OCI-M1 (cell line): ENCODE data around the gene PRKCE.
A peak's percentile ranks its signal among the peaks of the same experiment; 100 is the strongest.

Experiments
- DNase-seq: peaks from one replicate; lab custom pipeline; 2025; lab: John Stamatoyannopoulos, UW

The PRKCE gene

DNA sequence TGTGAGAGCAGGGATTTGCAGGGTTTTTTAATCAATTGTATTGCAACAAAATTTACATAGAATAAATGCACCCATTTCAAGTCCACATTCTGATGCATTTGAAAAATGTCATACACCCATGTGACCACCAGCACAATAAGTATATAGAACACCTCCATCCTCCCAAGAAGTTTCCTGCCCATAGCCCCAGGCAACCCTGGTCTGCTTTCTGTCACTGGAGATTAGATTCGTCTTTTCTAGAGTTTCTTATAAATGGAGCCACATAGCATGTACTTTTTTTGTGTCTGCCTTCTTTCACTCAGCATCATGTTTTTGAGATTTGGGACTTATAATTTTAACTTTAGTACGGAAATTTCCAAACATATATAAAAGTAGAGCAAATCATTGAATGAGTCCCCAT, 518.6 kb downstream of the PRKCE start:
- DNase-seq = no peak

DNA sequence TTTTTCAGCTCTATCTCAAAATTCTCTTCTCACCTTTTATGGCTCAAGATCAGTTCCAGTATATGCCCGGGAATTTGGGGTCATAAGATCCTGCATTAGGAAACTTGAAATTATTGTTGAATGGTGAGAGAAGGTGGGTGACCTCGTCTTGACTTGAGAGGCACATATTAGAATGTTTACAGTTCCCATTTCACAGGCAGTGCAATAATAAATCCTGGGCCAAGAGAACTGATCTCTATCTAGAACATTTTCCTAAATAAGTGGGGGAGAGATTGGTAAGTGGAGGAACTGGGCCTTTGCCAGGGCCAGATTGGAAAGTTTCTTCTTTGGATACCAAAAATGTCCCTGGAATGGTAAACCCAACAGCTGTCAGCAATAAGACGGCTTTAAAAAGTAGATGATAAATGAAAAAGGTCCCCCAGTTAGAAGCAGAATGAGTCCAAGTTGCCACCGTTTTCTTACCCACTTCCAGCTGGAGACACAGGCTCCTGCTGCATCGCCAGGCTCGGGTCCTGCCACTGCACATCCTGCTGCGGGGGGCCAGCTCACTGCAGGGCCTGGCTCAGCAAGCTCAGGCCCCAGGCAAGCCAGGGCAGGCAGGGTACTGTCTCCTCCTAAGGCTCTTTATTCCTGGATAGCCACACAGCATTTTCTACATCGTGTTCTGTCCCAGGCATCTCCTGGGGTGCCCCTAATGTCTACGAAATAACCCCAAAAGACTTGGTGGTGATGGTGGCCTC, 519.3 kb downstream of the PRKCE start:
- no peak for DNase-seq

DNA sequence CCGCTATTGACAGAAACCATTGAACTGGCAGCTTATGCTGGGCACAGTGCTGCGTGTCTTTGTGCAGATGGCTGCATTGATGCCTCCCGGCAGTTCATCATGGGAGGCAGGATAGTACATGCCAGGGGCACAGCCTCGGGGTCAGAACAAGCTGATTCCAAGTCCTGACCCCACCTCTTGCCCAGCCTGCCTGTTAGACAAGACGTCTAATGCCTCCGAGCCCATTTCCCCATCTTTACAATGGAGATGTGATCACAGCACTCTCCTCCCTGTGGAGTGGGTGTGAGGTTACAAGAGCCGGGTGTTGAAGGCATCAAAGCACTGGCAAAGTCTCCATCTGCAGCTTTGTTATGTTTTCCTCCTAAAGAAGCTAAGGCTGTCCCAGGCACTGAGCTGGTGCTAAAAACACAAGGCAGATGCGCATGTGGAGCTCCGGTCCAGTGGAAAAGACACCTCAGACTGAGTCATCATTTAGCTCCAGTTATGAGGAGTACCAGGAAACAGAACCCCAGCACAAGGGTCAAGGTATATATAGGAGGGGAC, 520.0 kb downstream of the PRKCE start:
- no peak for DNase-seq

GRCh38 chr2:46171996-46172546, 520.6 kb downstream of the PRKCE start:
- DNase-seq = no peak

- DNase-seq = no peak
Measured at GRCh38 chr2:46173030-46173429, 521.6 kb downstream of the PRKCE start.

GRCh38 chr2:46173636-46174250, 522.3 kb downstream of the PRKCE start:
- no peak for DNase-seq

GRCh38 chr2:46174345-46175170, 523.1 kb downstream of the PRKCE start:
- DNase-seq = no peak

- no peak for DNase-seq
Measured at GRCh38 chr2:46175419-46175818, 523.9 kb downstream of the PRKCE start.

DNA sequence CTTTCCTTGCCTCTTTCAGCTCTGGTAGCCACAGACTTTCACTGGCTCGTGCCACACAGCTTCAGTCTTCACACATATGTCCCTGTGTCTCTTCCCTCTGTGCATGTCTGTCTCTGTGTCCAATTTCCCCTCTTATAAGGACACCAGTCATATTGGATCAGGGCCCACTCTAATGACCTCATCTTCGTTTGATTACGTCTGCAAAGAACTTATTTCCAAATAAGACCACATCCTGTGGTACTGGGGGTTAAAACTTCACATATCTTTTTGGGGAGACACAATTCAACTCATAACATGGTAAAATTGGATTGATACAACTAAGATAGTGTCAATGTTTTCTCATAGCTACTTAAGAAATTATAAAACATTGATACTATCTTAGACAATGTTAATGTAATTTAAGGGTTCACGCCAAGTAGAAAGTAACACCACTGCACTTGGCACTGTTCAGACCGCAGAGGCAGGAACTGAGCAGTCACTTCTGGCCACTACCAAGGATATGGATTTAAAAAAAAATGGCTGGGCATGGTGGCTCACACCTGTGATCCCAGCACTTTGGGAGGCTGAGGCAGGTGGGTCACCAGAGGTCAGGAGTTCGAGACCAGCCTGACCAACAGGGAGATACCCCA, 526.1 kb downstream of the PRKCE start:
- no peak for DNase-seq

GRCh38 chr2:46179037-46179621, 527.7 kb downstream of the PRKCE start:
- peak; percentile 26 for DNase-seq

DNA sequence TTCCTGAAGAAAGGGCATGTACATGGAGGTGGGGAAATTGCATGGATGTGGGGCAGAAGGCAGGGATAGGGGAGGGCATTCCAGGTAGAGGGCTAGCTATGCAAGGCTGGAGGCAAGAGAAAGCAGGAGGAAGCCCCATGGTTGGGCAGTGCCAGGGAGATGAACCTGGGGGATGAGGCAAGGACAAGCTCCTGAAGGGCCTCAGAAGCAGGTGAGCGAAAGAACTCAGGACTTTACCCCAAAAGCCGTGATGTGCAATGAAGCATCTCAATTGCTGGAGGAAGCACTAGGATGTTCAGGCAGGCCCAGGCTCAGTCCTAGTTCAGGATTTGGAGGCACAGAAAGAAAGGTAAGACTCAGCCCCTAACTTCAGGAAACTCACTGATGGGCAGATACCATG, 528.7 kb downstream of the PRKCE start:
- DNase-seq = no peak

DNA sequence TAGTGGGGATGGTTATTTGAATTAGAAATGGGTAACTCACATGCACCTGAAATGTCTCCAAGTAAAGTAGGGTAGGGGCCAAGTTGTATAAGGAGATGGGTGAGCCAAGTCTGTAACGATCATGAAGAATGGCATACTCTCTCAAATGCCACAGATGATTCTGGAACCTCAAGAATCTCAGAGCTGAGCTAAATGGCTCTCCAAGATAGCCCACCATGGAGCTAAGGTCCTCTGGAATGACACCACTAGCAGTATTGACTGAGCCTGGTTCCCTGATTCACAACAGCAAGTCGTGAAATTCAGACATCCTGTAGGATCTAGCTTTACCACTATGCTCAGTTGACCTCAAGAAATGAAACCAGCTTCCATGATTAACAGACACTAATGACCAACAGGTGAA, 529.8 kb downstream of the PRKCE start:
- DNase-seq = no peak

DNA sequence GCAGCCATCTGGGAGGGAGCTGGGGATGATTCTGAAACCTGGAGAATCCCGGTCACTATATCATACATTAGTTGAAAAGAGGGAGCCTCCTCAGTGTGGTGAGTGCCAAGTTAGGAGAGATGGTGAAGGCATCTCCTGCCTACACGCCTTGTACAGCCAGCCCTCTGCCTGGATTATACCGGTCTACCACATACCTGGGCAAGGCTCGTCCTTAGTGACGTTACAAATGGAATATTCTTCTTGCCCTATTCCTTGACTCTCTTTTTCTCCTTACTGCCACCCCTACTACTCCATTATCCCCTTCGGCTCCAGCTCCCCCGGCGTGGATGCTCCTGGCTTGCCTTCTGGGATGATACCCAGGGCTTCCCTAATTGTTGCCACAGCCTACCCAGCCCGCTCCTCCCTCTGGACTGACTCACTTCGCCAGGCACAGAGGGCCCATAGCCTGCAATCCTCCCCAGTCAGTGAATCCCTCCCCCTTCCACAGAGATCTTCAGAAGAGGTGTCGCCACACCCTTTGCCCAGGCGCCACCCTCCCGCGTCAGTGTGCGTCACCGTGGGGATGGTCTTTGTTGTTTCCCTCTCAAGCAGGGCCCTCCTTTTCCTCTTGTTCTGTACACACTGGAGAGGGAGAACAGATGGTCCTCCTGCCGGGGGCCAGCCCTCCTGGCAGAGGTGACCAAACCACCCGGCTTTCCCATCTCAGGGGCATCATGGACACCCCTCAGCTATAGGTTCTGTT, 530.5 kb downstream of the PRKCE start:
- no peak for DNase-seq

DNA sequence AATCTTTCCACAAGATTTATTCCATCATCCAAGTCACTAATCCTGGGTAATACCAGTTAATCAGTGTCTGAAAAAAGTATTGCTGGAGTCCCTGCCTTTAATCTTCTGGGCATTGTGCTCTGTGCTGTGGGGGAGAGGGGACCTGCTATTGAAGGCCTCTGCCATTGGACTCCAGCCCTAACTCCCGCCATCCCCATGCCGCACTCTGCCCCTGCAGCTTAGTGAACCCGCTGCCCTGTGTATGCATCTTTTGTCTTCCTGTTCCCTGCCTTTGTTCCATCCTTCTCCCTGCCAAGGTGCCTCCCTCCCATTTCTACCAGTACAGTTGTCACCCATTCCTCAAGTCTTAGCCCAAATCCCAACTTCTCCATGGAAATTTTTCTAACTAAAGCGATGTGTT, 532.0 kb downstream of the PRKCE start:
- no peak for DNase-seq

GRCh38 chr2:46184794-46185583, 533.5 kb downstream of the PRKCE start:
- peak; percentile 17 for DNase-seq

- DNase-seq = peak; percentile 81
Measured at GRCh38 chr2:46187112-46187618, 535.7 kb downstream of the PRKCE start.

- DNase-seq = no peak
Measured at GRCh38 chr2:46188041-46188716, 536.7 kb downstream of the PRKCE start.

DNA sequence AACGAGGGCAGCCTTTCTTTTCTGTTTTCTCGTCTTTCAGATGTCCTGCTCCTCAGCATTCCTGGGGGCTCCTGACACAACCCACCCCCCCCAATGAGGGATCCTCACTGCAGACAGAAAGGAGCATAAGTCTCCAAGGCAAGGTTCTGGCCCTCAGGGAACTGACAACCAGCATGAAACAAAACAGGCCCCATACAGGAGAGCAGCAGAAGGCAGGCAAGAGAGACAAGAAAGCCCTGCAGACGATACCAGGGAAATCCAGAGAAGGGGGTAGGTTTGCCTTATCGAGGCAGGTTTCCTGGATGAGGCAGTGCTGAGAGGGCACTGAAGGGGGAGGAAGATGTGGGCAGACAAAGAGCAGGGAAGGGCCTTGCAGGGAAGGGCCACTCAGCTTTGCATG, 541.9 kb downstream of the PRKCE start:
- DNase-seq = no peak

- no peak for DNase-seq
Measured at GRCh38 chr2:46193855-46194254, 542.4 kb downstream of the PRKCE start.
